Smooth muscle cell (in vitro differentiated cells): Measurements from ENCODE around the gene CBLN2. TPM values are rescaled to one million over a fixed set of nuclear protein-coding genes. Genes with fewer than 3 reads are reported as not detected.
A peak's percentile ranks its signal among the peaks of the same experiment; 100 is the strongest.

Experiments used
- DNase-seq: peaks from one replicate; lab custom pipeline; 2025; ENCODE audit not compliant: unreplicated experiment; lab: John Stamatoyannopoulos, UW
- H2AFZ ChIP-seq: fragments of 200-600 bp; sonication (generic); 2 replicates; pipeline ENCODE4 v1.6.0; 2016; ENCODE audit warnings: antibody characterized with exemption, low read depth, mild to moderate bottlenecking
- H3F3A ChIP-seq: fragments of 200-600 bp; sonication (generic); 2 replicates; pipeline ENCODE4 v1.6.0; 2017; ENCODE audit warnings: antibody characterized with exemption, low read depth
- H3K27ac ChIP-seq: fragments of 200-600 bp; sonication (generic); 2 replicates; pipeline ENCODE4 v1.5.1; 2016; ENCODE audit warnings: low read depth, mild to moderate bottlenecking
- H3K27me3 ChIP-seq: fragments of 200-600 bp; sonication (generic); 2 replicates; pipeline ENCODE4 v1.6.1; 2016; ENCODE audit warnings: low read depth, mild to moderate bottlenecking
- H3K36me3 ChIP-seq: fragments of 200-600 bp; sonication (generic); 2 replicates; pipeline ENCODE4 v1.5.1; 2016; ENCODE audit warnings: low read depth
- H3K4me1 ChIP-seq: fragments of 200-600 bp; sonication (generic); 2 replicates; pipeline ENCODE4 v1.5.1; 2016; ENCODE audit warnings: low read depth
- H3K4me2 ChIP-seq: fragments of 200-600 bp; sonication (generic); 2 replicates; pipeline ENCODE4 v1.6.0; 2016; ENCODE audit warnings: mild to moderate bottlenecking
- H3K4me3 ChIP-seq: fragments of 200-600 bp; sonication (generic); 2 replicates; pipeline ENCODE4 v1.5.1; 2016; ENCODE audit warnings: mild to moderate bottlenecking
- H3K79me2 ChIP-seq: fragments of 200-600 bp; sonication (generic); 2 replicates; pipeline ENCODE4 v1.6.0; 2016; ENCODE audit warnings: low read depth, mild to moderate bottlenecking
- H3K9ac ChIP-seq: fragments of 200-600 bp; sonication (generic); 2 replicates; pipeline ENCODE4 v1.6.0; 2016; ENCODE audit warnings: low read depth
- H3K9me3 ChIP-seq: fragments of 200-600 bp; sonication (generic); replicated peaks from 2 replicates; pipeline ENCODE4 v1.5.1; 2016; ENCODE audit warnings: low read depth
- H4K20me1 ChIP-seq: fragments of 200-600 bp; sonication (generic); 2 replicates; pipeline ENCODE4 v1.6.0; 2016; ENCODE audit warnings: low read depth
- CTCF ChIP-seq: fragments of 200-600 bp; sonication (generic); IDR thresholded peaks from 2 replicates; pipeline ENCODE4 v1.5.1; 2017; ENCODE audit warnings: borderline replicate concordance, mild to moderate bottlenecking, antibody characterized with exemption; ENCODE audit not compliant: insufficient read depth, poor library complexity, severe bottlenecking
- WGBS: methylation state at CpG from one replicate; pipeline ENCODE4 v1.1.7; 2016; ENCODE audit warnings: low lambda C conversion rate; 5-methylcytosine and 5-hydroxymethylcytosine counted together
- polyA plus RNA-seq: library from polyadenylated mRNA; unstranded; fragments of >200 nt; fragmentation: Nextera tagmentation; extraction: Ambion mirVana; gene quantifications from 2 replicates; pipeline ENCODE4 v1.2.1, GENCODE V29; 2016
- total RNA-seq: library from RNA; depleted of rRNA; stranded (reverse); fragments of >200 nt; gene quantifications from 2 replicates; pipeline ENCODE4 v1.2.3, GENCODE V29; 2014

CBLN2 gene
- total and polyA plus RNA-seq, 2 experiments from 2014 or later: not detected

- 69% methylated on average over 5 of the region's 5 CpGs for WGBS
- Histone ChIP-seq H3K36me3 (no peaks in the 10 kb centered on the region), H3K4me3 (no peak overlapping the region)
Observed at GRCh38 chr18:72539901-72540300, 4.2 kb downstream of the CBLN2 start.

GRCh38 chr18:72530622-72531021, 13.5 kb downstream of the CBLN2 start:
- Histone ChIP-seq H3K4me3 (no peak overlapping the region), H3F3A (no peaks in the 10 kb centered on the region)

More at GRCh38 chr18:72539901-72540300, 4.2 kb downstream of the CBLN2 start:
- no peaks in the 10 kb centered on the region for H4K20me1 ChIP-seq
- no peak overlapping the region for H3K9ac ChIP-seq
- TF ChIP-seq CTCF: no peak
- no peaks in the 10 kb centered on the region for H3K9me3 ChIP-seq
- H3K4me1 ChIP-seq: peaks cover 2% of the 10 kb centered on the region
- H3K27me3 ChIP-seq: peaks cover 100% of the 10 kb centered on the region
- no peak overlapping the region for H3K4me2 ChIP-seq
- no peak for DNase-seq
- no peak overlapping the region for H3K27ac ChIP-seq
- no peaks in the 10 kb centered on the region for H3F3A ChIP-seq
- no peaks in the 10 kb centered on the region for H3K79me2 ChIP-seq
- H2AFZ ChIP-seq: no peak overlapping the region

GRCh38 chr18:72504866-72505265, 39.3 kb downstream of the CBLN2 start:
- Histone ChIP-seq H3K4me2 (no peak overlapping the region), H3K4me3 (no peak overlapping the region), H3F3A (no peaks in the 10 kb centered on the region), H3K27me3 (no peaks in the 10 kb centered on the region), H3K9me3 (no peaks in the 10 kb centered on the region), H3K9ac (no peak overlapping the region), H3K27ac (no peak overlapping the region), H4K20me1 (no peaks in the 10 kb centered on the region), H3K79me2 (no peaks in the 10 kb centered on the region), H3K4me1 (no peaks in the 10 kb centered on the region), H2AFZ (no peak overlapping the region), H3K36me3 (no peaks in the 10 kb centered on the region)
- 78% methylated on average over 5 of the region's 5 CpGs for WGBS
- TF ChIP-seq CTCF: no peak
- DNase-seq: no peak

More at GRCh38 chr18:72530622-72531021, 13.5 kb downstream of the CBLN2 start:
- no peaks in the 10 kb centered on the region for H3K79me2 ChIP-seq
- peak; percentile 28 for TF ChIP-seq CTCF
- H3K4me1 ChIP-seq: no peaks in the 10 kb centered on the region
- H3K27ac ChIP-seq: no peak overlapping the region
- no peak overlapping the region for H3K9ac ChIP-seq
- no peak overlapping the region for H2AFZ ChIP-seq
- H3K36me3 ChIP-seq: no peaks in the 10 kb centered on the region
- H3K4me2 ChIP-seq: no peak overlapping the region
- no peak for DNase-seq
- H3K27me3 ChIP-seq: peaks cover 32% of the 10 kb centered on the region
- 67% methylated on average over 1 of the region's 1 CpG for whole genome bisulfite sequencing
- no peaks in the 10 kb centered on the region for H4K20me1 ChIP-seq
- no peaks in the 10 kb centered on the region for H3K9me3 ChIP-seq

GRCh38 chr18:72502671-72503431, 41.3 kb downstream of the CBLN2 start:
- Histone ChIP-seq H2AFZ (no peak overlapping the region), H3K27me3 (no peaks in the 10 kb centered on the region), H3F3A (no peaks in the 10 kb centered on the region), H3K36me3 (no peaks in the 10 kb centered on the region), H3K9ac (no peak overlapping the region), H3K4me1 (no peaks in the 10 kb centered on the region), H3K9me3 (no peaks in the 10 kb centered on the region), H4K20me1 (no peaks in the 10 kb centered on the region), H3K79me2 (no peaks in the 10 kb centered on the region), H3K4me2 (no peak overlapping the region), H3K27ac (no peak overlapping the region), H3K4me3 (no peak overlapping the region)
- no peak for DNase-seq
- TF ChIP-seq CTCF: no peak
- 86% methylated on average over 19 of the region's 19 CpGs for WGBS
